Progenitor cell of endocrine pancreas (in vitro differentiated cells): ENCODE measurements around the gene SPG11. TPM values are rescaled to one million over a fixed set of nuclear protein-coding genes. Genes with fewer than 3 reads are reported as not detected.
"Not testable (repeated sequence)": the region's sequence is repeated elsewhere in the genome, so short reads cannot be mapped to it uniquely, and the experiment has no call there.

Experiments
- DNase-seq: peaks from one replicate; pipeline ENCODE4 v3.0.0; 2021; ENCODE audit warnings: low spot score; ENCODE audit not compliant: unreplicated experiment
- H3K27ac Mint-ChIP-seq: 2 replicates; pipeline ENCODE4 v1.8.0; 2021; ENCODE audit warnings: mild to moderate bottlenecking, moderate library complexity, mixed read lengths
- H3K27me3 Mint-ChIP-seq: 2 replicates; pipeline ENCODE4 v1.8.0; 2021; ENCODE audit warnings: mixed read lengths
- H3K36me3 Mint-ChIP-seq: 2 replicates; pipeline ENCODE4 v1.8.0; 2022; ENCODE audit warnings: mixed read lengths; ENCODE audit not compliant: insufficient read depth
- H3K4me1 Mint-ChIP-seq: 2 replicates; pipeline ENCODE4 v1.8.0; 2021; ENCODE audit warnings: low read depth, mixed read lengths
- H3K4me3 Mint-ChIP-seq: 2 replicates; pipeline ENCODE4 v1.8.0; 2021; ENCODE audit warnings: low read depth, mild to moderate bottlenecking, moderate library complexity, mixed read lengths
- H3K9me3 Mint-ChIP-seq: 2 replicates; pipeline ENCODE4 v1.8.0; 2021; ENCODE audit warnings: low read depth, mixed read lengths
- CTCF ChIP-seq: fragments of 200-600 bp; sonication (generic); IDR thresholded peaks from one replicate; pipeline ENCODE4 v1.5.0; 2021; ENCODE audit warnings: antibody characterized with exemption, mild to moderate bottlenecking; ENCODE audit not compliant: unreplicated experiment
- total RNA-seq: library from RNA; stranded (reverse); gene quantifications from 2 replicates; pipeline ENCODE4 v1.2.1, GENCODE V29; 2021

SPG11 gene
- total RNA-seq, 1 donor from 2014 or later, result 96.4 TPM

DNA sequence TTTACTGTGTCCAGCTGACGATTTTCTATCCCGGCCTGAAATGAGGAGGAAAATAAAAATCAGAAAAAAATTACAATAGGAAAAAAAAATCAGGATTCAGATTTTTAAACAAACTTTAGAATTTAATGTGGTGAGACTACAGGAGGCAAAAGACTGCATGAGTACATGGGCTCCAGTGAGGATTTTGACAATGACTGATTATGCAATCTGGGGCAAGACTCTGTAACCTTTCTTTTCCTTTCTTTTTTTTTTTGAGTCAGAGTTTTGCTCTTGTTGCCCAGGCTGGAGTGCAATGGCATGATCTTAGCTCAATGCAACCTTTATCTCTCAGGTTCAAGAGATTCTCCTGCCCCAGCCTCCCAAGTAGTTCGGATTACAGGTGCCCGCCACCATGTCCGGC is 29.9 kb downstream of the SPG11 start:
- Mint-ChIP-seq H3K27ac (no peak overlapping the region), H3K4me1 (no peaks in the 10 kb centered on the region), H3K4me3 (no peak overlapping the region), H3K27me3 (no peaks in the 10 kb centered on the region), H3K9me3 (no peaks in the 10 kb centered on the region), H3K36me3 (peaks cover 30% of the 10 kb centered on the region)
- no peak for DNase-seq
- no peak for TF ChIP-seq CTCF

GRCh38 chr15:44625286-44625685 is 38.2 kb downstream of the SPG11 start:
- not testable (repeated sequence) for DNase-seq, H3K9me3 Mint-ChIP-seq, H3K27ac Mint-ChIP-seq, H3K27me3 Mint-ChIP-seq, H3K4me3 Mint-ChIP-seq, H3K4me1 Mint-ChIP-seq
- H3K36me3 Mint-ChIP-seq, result peaks cover 24% of the 10 kb centered on the region

DNA sequence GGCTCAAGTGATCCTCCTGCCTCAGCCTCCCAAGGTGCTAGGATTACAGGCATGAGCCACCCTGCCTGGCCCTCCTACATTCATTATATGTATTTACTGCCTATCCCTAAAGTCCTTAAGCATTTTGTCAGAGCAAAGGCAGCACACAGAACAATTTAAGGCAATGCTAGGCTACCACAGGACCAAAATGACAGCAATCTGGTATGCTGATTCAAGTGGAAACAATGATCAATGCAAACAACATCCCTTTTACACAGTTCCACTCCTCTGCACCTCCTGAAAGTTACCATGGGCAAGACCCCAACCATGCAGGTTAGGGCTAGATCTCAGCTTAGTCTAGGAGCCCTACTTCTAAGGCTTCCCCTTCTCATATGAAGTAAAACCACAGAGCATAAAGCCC is 40.3 kb downstream of the SPG11 start:
- H3K36me3 Mint-ChIP-seq, result peaks cover 22% of the 10 kb centered on the region
- DNase-seq, result no peak
- no peaks in the 10 kb centered on the region for H3K4me1 Mint-ChIP-seq
- H3K27ac Mint-ChIP-seq, result no peak overlapping the region
- H3K27me3 Mint-ChIP-seq, result no peaks in the 10 kb centered on the region
- TF ChIP-seq CTCF, result no peak
- H3K9me3 Mint-ChIP-seq, result no peaks in the 10 kb centered on the region
- H3K4me3 Mint-ChIP-seq, result no peak overlapping the region

GRCh38 chr15:44620081-44620480 is 43.4 kb downstream of the SPG11 start:
- H3K36me3 Mint-ChIP-seq, result peaks cover 19% of the 10 kb centered on the region
- TF ChIP-seq CTCF, result no peak
- H3K4me1 Mint-ChIP-seq, result no peaks in the 10 kb centered on the region
- no peak overlapping the region for H3K27ac Mint-ChIP-seq
- no peaks in the 10 kb centered on the region for H3K27me3 Mint-ChIP-seq
- no peaks in the 10 kb centered on the region for H3K9me3 Mint-ChIP-seq
- DNase-seq, result no peak
- H3K4me3 Mint-ChIP-seq, result no peak overlapping the region

DNA sequence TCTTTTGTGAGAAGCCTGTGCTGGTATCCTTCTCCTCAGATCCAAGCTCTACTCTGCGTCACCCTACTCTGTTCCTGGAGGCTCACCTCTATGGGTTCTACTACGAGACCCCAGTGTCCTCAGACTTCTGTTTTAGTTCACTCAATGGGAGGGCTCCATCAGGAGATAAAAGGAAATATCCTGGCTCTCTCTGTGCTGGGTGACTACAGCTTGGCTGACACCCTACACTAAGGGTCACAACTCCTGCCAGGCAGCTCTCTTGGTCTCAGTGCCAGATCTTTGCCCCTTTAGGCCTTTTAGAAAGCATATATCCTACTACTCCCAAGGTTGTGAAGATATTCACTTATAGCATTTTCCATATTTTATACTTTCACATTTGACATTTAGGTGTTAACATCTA is 46.5 kb downstream of the SPG11 start:
- Mint-ChIP-seq H3K4me3 (no peak overlapping the region), H3K27me3 (no peaks in the 10 kb centered on the region), H3K4me1 (no peaks in the 10 kb centered on the region), H3K36me3 (peaks cover 34% of the 10 kb centered on the region), H3K27ac (no peak overlapping the region), H3K9me3 (no peaks in the 10 kb centered on the region)
- DNase-seq, result no peak
- TF ChIP-seq CTCF, result no peak

DNA sequence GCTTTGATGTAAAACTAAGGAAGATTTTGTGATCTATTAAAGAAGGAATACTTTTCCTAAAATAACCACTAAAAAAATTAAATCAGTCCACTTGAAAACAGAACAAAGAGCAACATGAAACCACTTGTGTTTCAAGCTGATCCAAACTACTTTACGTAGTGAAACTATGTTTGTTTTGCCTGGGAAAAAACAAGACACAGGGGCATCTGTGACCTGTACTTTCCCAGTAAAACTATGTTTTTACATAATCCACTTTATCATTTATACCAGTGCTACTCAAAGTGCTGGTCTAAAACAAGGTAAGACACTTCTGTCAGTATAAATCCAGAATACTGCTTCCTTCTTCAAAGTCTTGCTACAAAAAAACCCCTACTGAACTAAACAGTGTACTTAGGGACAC is 56.7 kb downstream of the SPG11 start:
- no peaks in the 10 kb centered on the region for H3K9me3 Mint-ChIP-seq
- DNase-seq, result no peak
- TF ChIP-seq CTCF, result no peak
- no peak overlapping the region for H3K4me3 Mint-ChIP-seq
- no peak overlapping the region for H3K27ac Mint-ChIP-seq
- no peaks in the 10 kb centered on the region for H3K27me3 Mint-ChIP-seq
- no peaks in the 10 kb centered on the region for H3K4me1 Mint-ChIP-seq
- peaks cover 29% of the 10 kb centered on the region for H3K36me3 Mint-ChIP-seq
